Parathyroid adenoma (tissue), 2 donors: Measurements from ENCODE around the gene RAB20.
"Not testable (repeated sequence)": the region's sequence is repeated elsewhere in the genome, so short reads cannot be mapped to it uniquely, and the experiment has no call there.

Experiments used
- H2AFZ ChIP-seq: fragments of 300-600 bp; sonication (generic); one replicate; pipeline ENCODE4 v1.7.0; 2017; ENCODE audit warnings: antibody characterized with exemption, mild to moderate bottlenecking
- H3K27ac ChIP-seq: fragments of 300-600 bp; sonication (generic); one replicate; pipeline ENCODE4 v1.7.0; 2017
- H3K27me3 ChIP-seq: fragments of 300-600 bp; sonication (generic); one replicate; pipeline ENCODE4 v1.7.0; 2017; ENCODE audit warnings: low read length; ENCODE audit not compliant: control insufficient read depth, insufficient read depth
- H3K36me3 ChIP-seq: fragments of 300-600 bp; sonication (generic); one replicate; pipeline ENCODE4 v1.7.0; 2017; ENCODE audit warnings: low read length; ENCODE audit not compliant: control insufficient read depth, insufficient read depth
- H3K4me1 ChIP-seq: fragments of 300-600 bp; sonication (generic); one replicate; pipeline ENCODE4 v1.7.0; 2017; ENCODE audit warnings: control low read depth
- H3K4me2 ChIP-seq: fragments of 300-600 bp; sonication (generic); one replicate; pipeline ENCODE4 v1.7.0; 2017; ENCODE audit warnings: low read length
- H3K4me3 ChIP-seq: fragments of 300-600 bp; sonication (generic); one replicate; pipeline ENCODE4 v1.7.0; 2017; ENCODE audit warnings: low read depth, low read length
- H3K79me2 ChIP-seq: fragments of 300-600 bp; sonication (generic); one replicate; pipeline ENCODE4 v1.7.0; 2017; ENCODE audit warnings: control low read depth
- H3K9ac ChIP-seq: fragments of 300-600 bp; sonication (generic); one replicate; pipeline ENCODE4 v1.7.0; 2017; ENCODE audit warnings: mild to moderate bottlenecking
- H3K9me3 ChIP-seq: fragments of 300-600 bp; sonication (generic); one replicate; pipeline ENCODE4 v1.7.0; 2017; ENCODE audit warnings: low read length; ENCODE audit not compliant: control insufficient read depth
- TF ChIP-seq, protein P1 (sequence below): fragments of 300-600 bp; sonication (generic); IDR thresholded peaks from one replicate; pipeline ENCODE4 v1.7.0; 2017; ENCODE audit warnings: antibody characterized with exemption, mild to moderate bottlenecking
- donor health status: primary hyperparathyroidism.

RAB20 gene

DNA sequence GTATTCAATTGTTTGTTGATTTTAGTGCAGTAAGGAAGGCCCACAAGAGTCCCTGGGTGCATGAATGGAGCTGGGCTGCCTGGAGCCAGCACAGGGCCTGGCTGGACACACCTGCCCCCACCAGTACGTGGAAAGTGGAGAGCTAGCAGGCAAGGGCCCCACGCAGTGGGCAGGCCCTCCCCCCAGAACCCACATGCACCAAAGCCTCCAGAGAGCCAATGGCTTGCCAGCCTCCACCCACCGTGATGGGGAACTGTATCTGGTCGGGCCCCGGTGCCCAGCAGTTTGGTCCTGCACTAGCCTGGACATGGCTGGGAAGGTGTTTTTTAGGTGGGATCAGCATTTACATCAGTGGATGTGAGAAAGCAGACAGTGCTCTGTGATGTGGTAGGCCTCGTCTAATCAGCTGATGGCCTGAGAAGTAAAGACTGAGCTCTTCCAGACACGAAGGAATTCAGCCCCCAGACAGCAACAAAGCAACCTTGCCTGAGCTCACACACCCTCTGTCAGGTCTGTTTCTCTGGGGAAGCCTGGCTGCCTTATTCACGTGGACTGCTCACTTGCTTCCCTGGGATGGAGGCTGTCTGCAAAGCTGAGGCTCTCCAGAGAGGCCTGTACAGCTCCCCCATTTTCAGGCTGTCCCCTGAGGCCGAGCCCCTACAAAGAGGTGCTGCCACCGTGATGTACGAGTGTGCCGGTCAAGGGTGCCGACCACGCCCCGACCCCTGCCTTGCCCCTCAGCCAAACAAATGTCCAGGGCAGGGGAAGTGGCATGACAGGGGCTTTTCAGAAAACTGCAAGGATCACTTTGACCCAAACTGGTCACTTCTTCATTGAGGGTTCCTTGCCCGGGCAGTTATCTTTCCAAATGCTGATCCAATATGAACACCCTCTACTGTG, 27.5 kb downstream of the RAB20 start:
- no peaks in the 10 kb centered on the region for H3K9me3 ChIP-seq
- no peak overlapping the region for H3K27ac ChIP-seq
- H3K4me2 ChIP-seq, result no peak overlapping the region
- H3K4me3 ChIP-seq, result no peak overlapping the region
- no peak overlapping the region for H2AFZ ChIP-seq
- no peaks in the 10 kb centered on the region for H3K4me1 ChIP-seq
- no peaks in the 10 kb centered on the region for H3K36me3 ChIP-seq
- H3K79me2 ChIP-seq, result no peaks in the 10 kb centered on the region
- TF ChIP-seq, protein P1, sequence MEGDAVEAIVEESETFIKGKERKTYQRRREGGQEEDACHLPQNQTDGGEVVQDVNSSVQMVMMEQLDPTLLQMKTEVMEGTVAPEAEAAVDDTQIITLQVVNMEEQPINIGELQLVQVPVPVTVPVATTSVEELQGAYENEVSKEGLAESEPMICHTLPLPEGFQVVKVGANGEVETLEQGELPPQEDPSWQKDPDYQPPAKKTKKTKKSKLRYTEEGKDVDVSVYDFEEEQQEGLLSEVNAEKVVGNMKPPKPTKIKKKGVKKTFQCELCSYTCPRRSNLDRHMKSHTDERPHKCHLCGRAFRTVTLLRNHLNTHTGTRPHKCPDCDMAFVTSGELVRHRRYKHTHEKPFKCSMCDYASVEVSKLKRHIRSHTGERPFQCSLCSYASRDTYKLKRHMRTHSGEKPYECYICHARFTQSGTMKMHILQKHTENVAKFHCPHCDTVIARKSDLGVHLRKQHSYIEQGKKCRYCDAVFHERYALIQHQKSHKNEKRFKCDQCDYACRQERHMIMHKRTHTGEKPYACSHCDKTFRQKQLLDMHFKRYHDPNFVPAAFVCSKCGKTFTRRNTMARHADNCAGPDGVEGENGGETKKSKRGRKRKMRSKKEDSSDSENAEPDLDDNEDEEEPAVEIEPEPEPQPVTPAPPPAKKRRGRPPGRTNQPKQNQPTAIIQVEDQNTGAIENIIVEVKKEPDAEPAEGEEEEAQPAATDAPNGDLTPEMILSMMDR, result no peak
- H3K27me3 ChIP-seq, result no peaks in the 10 kb centered on the region
- H3K9ac ChIP-seq, result no peak overlapping the region

- not testable (repeated sequence) for H3K4me2 ChIP-seq, H3K36me3 ChIP-seq, H3K9me3 ChIP-seq, H3K27me3 ChIP-seq, H3K79me2 ChIP-seq, H3K4me1 ChIP-seq, H3K27ac ChIP-seq, H2AFZ ChIP-seq, H3K9ac ChIP-seq, H3K4me3 ChIP-seq
Measured at GRCh38 chr13:110532258-110532657, 29.3 kb downstream of the RAB20 start.

DNA sequence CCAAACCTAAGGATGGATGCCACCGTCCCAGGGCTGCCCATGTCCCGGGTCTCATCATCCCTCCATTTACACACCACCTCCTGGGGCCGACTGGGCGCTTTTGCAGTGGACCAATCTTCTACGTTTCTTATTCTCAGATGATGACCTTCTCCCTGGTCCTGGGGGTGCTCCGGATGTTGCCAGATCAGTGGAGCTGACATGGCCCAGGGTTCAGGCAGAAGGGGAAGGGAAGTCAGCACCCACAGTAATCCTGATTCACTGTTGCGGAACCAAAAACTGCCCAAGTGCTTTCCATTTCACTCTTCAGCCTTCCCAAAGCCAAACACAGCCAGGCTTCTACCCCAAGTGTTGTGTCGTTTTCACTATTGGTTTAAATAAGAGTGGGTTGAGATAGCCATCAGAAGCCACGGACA, 29.8 kb downstream of the RAB20 start:
- no peak overlapping the region for H3K27ac ChIP-seq
- no peaks in the 10 kb centered on the region for H3K4me1 ChIP-seq
- TF ChIP-seq, protein P1, result no peak

GRCh38 chr13:110531100-110531499, 30.4 kb downstream of the RAB20 start:
- TF ChIP-seq, protein P1, result no peak
- no peak overlapping the region for H3K4me3 ChIP-seq
- no peak overlapping the region for H3K9ac ChIP-seq
- H3K27ac ChIP-seq, result no peak overlapping the region
- no peaks in the 10 kb centered on the region for H3K27me3 ChIP-seq
- H3K9me3 ChIP-seq, result no peaks in the 10 kb centered on the region
- H3K79me2 ChIP-seq, result no peaks in the 10 kb centered on the region
- H3K36me3 ChIP-seq, result no peaks in the 10 kb centered on the region
- H2AFZ ChIP-seq, result no peak overlapping the region
- H3K4me2 ChIP-seq, result no peak overlapping the region
- H3K4me1 ChIP-seq, result no peaks in the 10 kb centered on the region

More for the DNA sequence above, 29.8 kb downstream of the RAB20 start:
- Histone ChIP-seq H3K4me3 (no peak overlapping the region), H3K36me3 (no peaks in the 10 kb centered on the region), H2AFZ (no peak overlapping the region), H3K79me2 (no peaks in the 10 kb centered on the region), H3K9ac (no peak overlapping the region), H3K4me2 (no peak overlapping the region), H3K27me3 (no peaks in the 10 kb centered on the region), H3K9me3 (no peaks in the 10 kb centered on the region)

DNA sequence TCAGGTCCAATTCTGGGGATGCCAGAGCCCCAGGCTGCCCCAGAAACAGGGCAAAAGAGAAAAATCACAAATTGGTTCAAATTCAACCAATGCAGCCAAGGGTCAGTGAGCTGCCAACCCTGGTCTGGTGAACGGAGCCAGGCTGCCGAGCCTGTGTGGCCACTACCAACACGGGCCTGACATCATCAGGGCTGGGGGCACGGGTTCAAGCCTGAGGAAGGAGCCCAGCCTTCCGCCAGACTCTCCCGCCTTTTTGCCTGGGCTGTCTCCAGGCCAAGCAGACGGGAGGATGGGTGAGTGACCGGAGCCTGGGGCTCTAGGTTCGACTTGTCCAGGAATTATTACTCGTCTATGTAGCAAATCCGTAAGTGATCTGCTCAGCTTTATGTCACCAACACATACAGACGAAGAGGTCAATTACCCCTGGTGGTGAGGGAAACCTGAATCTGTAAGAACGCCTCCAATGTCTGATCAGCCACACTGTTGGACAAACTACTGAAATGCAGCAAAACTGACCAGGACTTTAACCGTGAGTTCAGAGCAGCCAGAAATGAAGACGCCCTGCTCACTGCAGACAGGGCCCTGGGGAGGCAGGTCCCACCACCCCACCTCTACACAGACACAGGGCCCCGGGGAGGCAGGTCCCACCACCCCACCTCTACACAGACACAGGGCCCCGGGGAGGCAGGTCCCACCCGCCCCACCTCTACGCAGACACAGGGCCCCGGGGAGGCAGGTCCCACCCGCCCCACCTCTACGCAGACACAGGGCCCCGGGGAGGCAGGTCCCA, 31.8 kb downstream of the RAB20 start:
- Histone ChIP-seq H3K4me1 (peaks cover under 1% of the 10 kb centered on the region), H2AFZ (no peak overlapping the region), H3K4me2 (no peak overlapping the region), H3K36me3 (no peaks in the 10 kb centered on the region), H3K79me2 (no peaks in the 10 kb centered on the region), H3K4me3 (no peak overlapping the region), H3K9me3 (no peaks in the 10 kb centered on the region), H3K9ac (no peak overlapping the region), H3K27ac (no peak overlapping the region), H3K27me3 (no peaks in the 10 kb centered on the region)
- TF ChIP-seq, protein P1, result no peak
